GM18858 (cell line): ENCODE results near the gene GRAMD4.
"Not testable (repeated sequence)": the region's sequence is repeated elsewhere in the genome, so short reads cannot be mapped to it uniquely, and the experiment has no call there.

Source experiments
- ATAC-seq: cut with Tn5 transposase; IDR thresholded peaks from one replicate; pipeline ENCODE4 v1.9.1; 2021; ENCODE audit not compliant: unreplicated experiment

Gene GRAMD4

GRCh38 chr22:46617986-46618647, 2.1 kb upstream of the GRAMD4 start:
- no peak for ATAC-seq

- ATAC-seq = no peak
Measured at GRCh38 chr22:46618667-46619066, 1.5 kb upstream of the GRAMD4 start.

GRCh38 chr22:46619240-46619829, 851 bp upstream of the GRAMD4 start:
- no peak for ATAC-seq

- ATAC-seq = no peak
Measured at GRCh38 chr22:46620588-46621242, 529 bp downstream of the GRAMD4 start.

- ATAC-seq = not testable (repeated sequence)
Measured at GRCh38 chr22:46621243-46621930, 1.2 kb downstream of the GRAMD4 start.

- no peak for ATAC-seq
Measured at GRCh38 chr22:46622081-46622521, 1.9 kb downstream of the GRAMD4 start.

GRCh38 chr22:46625113-46625842, 5.1 kb downstream of the GRAMD4 start:
- ATAC-seq = no peak

- ATAC-seq = no peak
Measured at GRCh38 chr22:46625843-46626349, 5.7 kb downstream of the GRAMD4 start.

GRCh38 chr22:46626356-46626755, 6.2 kb downstream of the GRAMD4 start:
- no peak for ATAC-seq

- ATAC-seq = no peak
Measured at GRCh38 chr22:46626911-46627805, 7.0 kb downstream of the GRAMD4 start.

- ATAC-seq = no peak
Measured at GRCh38 chr22:46627806-46628482, 7.8 kb downstream of the GRAMD4 start.

GRCh38 chr22:46628756-46629155, 8.6 kb downstream of the GRAMD4 start:
- ATAC-seq = no peak

- no peak for ATAC-seq
Measured at GRCh38 chr22:46629291-46629690, 9.1 kb downstream of the GRAMD4 start.

GRCh38 chr22:46631113-46631512, 10.9 kb downstream of the GRAMD4 start:
- no peak for ATAC-seq

GRCh38 chr22:46632646-46633249, 12.6 kb downstream of the GRAMD4 start:
- ATAC-seq = no peak

- ATAC-seq = no peak
Measured at GRCh38 chr22:46633334-46633890, 13.2 kb downstream of the GRAMD4 start.

GRCh38 chr22:46634011-46634699, 14.0 kb downstream of the GRAMD4 start:
- ATAC-seq = no peak
